Stimulated activated CD8-positive, alpha-beta memory T cell treated with anti-CD3 and anti-CD28 coated beads, Interleukin-15, amount 100 ng/mL, for 4 hours (primary cell): ENCODE results near the gene RIMBP2.
"Not testable (repeated sequence)": the region's sequence is repeated elsewhere in the genome, so short reads cannot be mapped to it uniquely, and the experiment has no call there.

ENCODE experiments used
- DNase-seq, 2 donors: peaks; one replicate each; pipeline ENCODE4 v3.0.0-alpha.2; 2020; ENCODE audit warnings: low read depth in 2 of 2

RIMBP2 gene

DNA sequence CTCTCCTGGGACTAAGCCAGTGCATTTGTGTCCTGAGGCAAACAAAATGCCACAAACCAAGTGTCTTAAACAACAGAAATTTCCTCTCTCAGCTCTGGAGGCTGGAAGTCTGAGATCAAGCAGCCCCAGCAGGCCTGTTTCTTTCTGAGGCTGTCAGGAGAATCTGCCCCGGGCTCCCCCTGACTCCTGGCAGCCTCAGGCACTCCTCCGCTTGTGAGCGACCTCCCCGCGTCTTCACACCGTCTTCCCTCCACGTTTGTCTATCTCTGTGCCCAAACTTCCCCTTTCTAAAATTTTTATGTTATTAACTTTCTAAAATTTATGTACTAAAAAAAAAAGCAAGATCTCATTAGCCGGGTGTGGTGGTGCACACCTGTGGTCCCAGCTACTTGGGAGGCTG, 59.7 kb downstream of the RIMBP2 start:
- no peak for DNase-seq

- no peak for DNase-seq
Observed at GRCh38 chr12:130655881-130656280, 60.2 kb downstream of the RIMBP2 start.

GRCh38 chr12:130655010-130655409, 61.1 kb downstream of the RIMBP2 start:
- no peak for DNase-seq

- no peak for DNase-seq
Observed at GRCh38 chr12:130651188-130651959, 64.7 kb downstream of the RIMBP2 start.

DNA sequence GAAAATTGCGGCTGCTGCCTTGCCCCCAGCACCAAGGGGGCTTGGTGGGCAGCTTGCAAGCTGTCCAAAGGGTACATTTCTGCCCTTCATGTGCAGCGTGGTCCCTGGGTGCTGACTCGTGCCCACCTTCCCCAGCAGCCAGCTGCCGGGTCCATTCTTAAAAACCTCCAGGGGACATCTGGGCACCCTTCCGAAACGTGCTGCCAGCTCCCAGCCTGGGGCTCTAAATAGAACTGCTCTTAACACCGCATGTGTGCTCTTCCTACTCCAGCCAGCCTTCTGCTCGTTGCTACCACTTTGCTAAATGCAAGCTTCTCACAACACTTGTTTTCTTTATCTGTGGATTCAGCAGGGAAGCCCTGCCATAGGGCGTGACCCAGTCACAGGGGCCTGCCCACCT, 66.0 kb downstream of the RIMBP2 start:
- no peak for DNase-seq

DNA sequence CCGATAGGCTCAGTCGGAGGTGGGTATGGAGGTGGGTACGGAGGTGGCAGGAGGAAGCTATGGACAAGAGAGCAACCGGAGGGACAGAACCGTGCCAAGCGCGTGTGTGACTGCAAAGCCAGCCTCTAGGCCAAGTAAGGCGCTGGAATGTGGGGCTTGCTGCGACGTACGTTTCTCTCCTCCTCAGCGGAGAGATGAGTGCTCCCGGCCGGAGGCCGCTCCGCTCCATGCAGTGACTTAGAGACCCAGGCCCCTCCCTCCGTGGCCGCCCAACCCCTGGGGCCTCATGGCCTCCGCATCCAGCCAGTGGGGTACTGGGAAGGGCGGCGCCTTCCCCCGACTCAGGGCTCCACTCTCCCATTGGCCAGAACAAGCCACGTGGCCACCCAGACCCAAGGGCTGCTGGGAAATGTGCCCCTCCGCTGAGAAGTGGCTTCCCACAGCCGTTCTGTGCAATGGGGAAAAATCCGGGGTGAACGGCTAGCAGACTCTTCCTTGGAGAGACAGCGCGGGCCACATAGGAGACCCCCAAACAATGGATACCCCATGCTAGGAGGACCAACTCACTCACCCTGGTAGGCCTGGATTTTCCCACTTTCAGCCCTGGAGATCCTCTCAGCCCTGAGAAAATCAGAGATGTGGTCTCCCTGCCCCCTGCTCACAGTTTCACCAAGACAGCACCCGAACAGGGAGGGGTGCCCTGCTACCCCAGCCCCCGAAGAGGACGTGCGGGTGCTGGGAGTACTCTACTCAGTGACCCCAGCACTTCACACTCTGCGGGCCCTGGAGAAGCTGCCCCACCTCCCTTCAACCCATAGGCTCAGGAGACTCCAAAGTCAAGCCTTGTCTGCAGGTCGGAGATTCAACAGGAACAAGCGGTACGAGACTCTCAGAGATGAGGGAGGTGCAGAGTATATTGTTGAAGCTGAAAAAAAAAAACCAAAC, 66.7 kb downstream of the RIMBP2 start:
- DNase-seq: no peak

DNA sequence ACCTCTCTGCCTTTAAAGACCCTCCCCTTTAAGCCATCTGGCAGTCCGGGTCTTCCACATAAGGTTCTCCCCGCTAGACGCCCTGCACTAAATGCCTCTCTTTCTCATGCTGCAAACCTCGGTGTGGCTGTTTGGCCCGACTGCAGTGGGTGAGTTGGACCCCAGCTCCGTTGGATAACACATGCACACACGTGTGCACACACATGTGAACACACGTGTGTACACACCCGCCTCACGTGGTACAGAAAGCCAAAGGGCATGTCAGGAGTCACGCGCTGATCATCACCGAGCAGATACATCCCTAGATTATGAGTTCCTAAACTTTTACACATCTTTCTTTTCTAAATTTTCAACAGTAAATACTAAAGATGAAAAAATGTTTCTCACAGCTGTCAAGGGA, 68.3 kb downstream of the RIMBP2 start:
- DNase-seq: no peak

GRCh38 chr12:130646716-130647370, 69.3 kb downstream of the RIMBP2 start:
- DNase-seq: no peak

DNA sequence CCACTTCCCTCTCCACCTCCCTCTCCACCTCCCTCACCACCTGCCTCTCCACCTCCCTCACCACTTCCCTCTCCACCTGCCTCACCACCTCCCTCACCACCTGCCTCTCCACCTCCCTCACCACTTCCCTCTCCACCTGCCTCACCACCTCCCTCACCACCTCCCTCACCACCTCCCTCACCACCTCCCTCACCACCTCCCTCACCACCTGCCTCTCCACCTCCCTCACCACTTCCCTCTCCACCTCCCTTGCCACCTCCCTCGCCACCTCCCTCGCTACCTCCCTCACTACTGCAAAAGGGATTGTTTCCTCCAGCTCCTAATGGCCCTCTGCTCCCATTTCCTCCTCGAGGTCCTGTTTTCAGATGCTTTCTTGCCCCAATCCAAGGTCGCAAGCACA, 69.9 kb downstream of the RIMBP2 start:
- DNase-seq: not testable (repeated sequence)

- DNase-seq: no peak
Observed at GRCh38 chr12:130645751-130646150, 70.3 kb downstream of the RIMBP2 start.

GRCh38 chr12:130644566-130644965, 71.5 kb downstream of the RIMBP2 start:
- DNase-seq: no peak

GRCh38 chr12:130644146-130644545, 72.0 kb downstream of the RIMBP2 start:
- DNase-seq: no peak

- DNase-seq: no peak
Observed at GRCh38 chr12:130642856-130643255, 73.2 kb downstream of the RIMBP2 start.

DNA sequence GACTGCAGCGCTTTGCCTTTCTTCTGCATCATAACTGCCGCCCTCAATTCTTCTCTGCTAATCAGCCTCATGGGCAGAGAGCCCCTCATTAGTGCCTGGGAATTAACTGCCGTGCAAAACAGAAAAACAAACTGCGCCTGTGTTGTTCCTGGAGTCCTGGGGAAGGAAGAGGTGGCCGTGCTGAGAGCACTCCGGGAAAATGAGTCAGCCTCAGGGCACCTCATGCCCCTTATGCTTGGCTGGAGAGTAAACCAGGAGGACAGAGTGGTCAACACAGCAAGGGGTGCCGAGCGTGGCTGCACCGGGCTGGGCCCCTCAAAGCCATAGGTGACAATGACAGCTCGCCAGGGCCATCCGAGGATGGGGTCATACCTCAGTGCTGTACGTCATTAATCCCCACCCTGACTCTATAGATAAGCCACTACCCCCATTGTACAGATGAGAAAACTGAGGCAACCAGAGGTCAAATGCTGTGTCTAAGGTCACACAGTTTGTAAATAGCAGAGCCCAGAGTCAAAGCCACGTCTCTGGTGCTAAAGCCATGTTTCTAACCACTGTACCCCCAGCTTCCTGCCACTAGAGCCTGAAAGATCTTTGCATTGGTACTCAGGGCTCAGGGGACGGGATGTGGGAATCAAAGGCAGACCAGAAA, 74.4 kb downstream of the RIMBP2 start:
- DNase-seq: no peak

GRCh38 chr12:130640901-130641300, 75.2 kb downstream of the RIMBP2 start:
- DNase-seq: no peak

DNA sequence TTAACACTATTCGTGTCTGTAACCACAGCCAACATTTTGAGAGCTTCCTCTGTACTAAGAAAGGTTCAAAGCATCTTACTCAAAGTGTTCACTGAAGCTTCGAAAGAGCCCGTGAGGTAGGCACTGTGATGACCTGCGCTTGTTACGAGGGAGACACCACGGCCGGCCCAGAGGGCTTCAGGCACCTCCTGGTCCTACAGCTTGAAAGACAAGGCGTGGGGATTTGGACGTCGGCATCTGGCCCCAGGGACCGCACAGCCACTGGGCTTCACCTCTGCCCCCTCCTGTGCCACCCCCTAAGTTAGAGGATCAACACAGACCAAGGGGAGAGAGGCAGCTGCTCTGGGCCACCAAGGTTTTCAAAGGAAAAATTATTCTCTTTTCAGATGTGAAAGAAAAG, 75.6 kb downstream of the RIMBP2 start:
- DNase-seq: no peak

DNA sequence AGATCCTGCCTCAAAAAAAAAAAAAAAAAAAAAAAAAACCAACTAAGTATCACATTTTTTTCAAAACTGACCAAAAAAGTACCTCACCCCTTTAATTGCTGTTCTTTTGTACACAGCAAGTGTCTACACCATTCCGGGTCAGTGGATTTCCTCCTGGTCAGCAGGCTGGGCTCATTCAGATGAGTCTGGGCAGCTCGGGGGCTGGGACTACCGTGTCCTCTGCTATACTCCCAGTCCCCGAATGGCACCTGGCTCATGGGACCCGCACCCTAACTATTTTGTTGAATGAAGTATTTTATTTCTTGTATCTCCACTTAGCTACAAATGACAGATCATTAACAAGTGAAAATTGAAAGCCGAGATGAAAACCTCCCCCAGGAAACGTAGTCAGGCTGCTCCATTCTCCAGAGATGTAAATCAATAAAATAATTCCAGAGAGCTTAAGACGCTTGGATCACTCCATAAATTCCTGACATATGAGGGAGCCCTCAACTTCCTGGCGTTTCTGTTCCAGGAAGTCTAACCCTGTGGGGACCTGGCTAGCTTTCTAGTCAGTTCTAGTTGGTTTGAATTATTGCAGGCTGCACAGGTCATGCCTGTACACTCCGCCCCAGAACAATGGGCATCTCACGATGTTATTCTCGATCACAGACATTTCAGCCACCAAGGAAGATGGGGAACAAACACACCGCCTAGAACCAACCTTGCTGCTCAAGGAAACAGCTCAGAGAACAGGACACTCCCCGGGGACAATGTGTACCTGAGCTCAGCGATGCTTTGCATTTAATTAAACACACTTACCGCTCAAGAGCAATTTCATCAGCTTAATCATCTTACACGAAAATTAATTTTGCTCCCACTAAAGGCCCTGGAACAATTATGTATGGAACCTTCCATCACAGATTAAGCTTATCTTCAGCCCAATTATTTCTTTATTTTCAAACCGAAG, 76.3 kb downstream of the RIMBP2 start:
- no peak for DNase-seq

GRCh38 chr12:130636370-130636769, 79.7 kb downstream of the RIMBP2 start:
- DNase-seq: no peak

GRCh38 chr12:130634866-130635265, 81.2 kb downstream of the RIMBP2 start:
- no peak for DNase-seq

- no peak for DNase-seq
Observed at GRCh38 chr12:130633771-130634170, 82.3 kb downstream of the RIMBP2 start.

GRCh38 chr12:130632642-130633041, 83.5 kb downstream of the RIMBP2 start:
- no peak for DNase-seq
